ENCODE results near the gene KDM2B.
A peak's percentile ranks its signal among the peaks of the same experiment; 100 is the strongest.
"Not testable (repeated sequence)": the region's sequence is repeated elsewhere in the genome, so short reads cannot be mapped to it uniquely, and the experiment has no call there.

KDM2B gene

GRCh38 chr12:121403721-121404120, 177.1 kb downstream of the KDM2B start:
- Mint-ChIP-seq H3K4me1 (peaks cover 55% of the 10 kb centered on the region), H3K27me3 (no peaks in the 10 kb centered on the region), H3K27ac (no peak overlapping the region), H3K9me3 (no peaks in the 10 kb centered on the region), H3K4me3 (no peak overlapping the region), H3K36me3 (peaks cover 45% of the 10 kb centered on the region)
- CTCF ChIA-PET: no interaction called here
- DNase-seq: no peak

- Mint-ChIP-seq H3K4me3 (peak overlapping the region; percentile 84), H3K36me3 (peaks cover 29% of the 10 kb centered on the region), H3K27me3 (no peaks in the 10 kb centered on the region), H3K9me3 (no peaks in the 10 kb centered on the region), H3K27ac (peak overlapping the region; percentile 94), H3K4me1 (peaks cover 45% of the 10 kb centered on the region)
- DNase-seq: peak; percentile 64
- CTCF ChIA-PET: interaction anchor here (1.2 to 3.5 kb wide), 5 partner anchors 9 to 66 kb away, joined by 3 to 15 read pairs (median 6); partner anchors contain the start of gene ANAPC5
Measured at GRCh38 chr12:121400332-121401139, 180.3 kb downstream of the KDM2B start.

- CTCF ChIA-PET: interaction anchor here (1.2 to 3.5 kb wide), 4 partner anchors 8 to 65 kb away, joined by 3 to 15 read pairs (median 5); partner anchors contain the start of gene ANAPC5
- peak within 1 kb of the TSS; percentile 94 for H3K27ac Mint-ChIP-seq
- H3K36me3 Mint-ChIP-seq: peaks cover 22% of the 10 kb centered on the region
- peak within 1 kb of the TSS; percentile 84 for H3K4me3 Mint-ChIP-seq
- no peaks in the 10 kb centered on the region for H3K27me3 Mint-ChIP-seq
- DNase-seq: peak; percentile 99
- peaks cover 41% of the 10 kb centered on the region for H3K4me1 Mint-ChIP-seq
- no peaks in the 10 kb centered on the region for H3K9me3 Mint-ChIP-seq
Measured at GRCh38 chr12:121399391-121400331, 181.2 kb downstream of the KDM2B start, which contains the start of gene RNF34. Gene RNF34, plus strand, starts transcription at chr12:121400118. Its CDS starts 95 bp downstream, at chr12:121400213.

GRCh38 chr12:121398355-121398754, 182.5 kb downstream of the KDM2B start:
- H3K9me3 Mint-ChIP-seq: no peaks in the 10 kb centered on the region
- peaks cover 18% of the 10 kb centered on the region for H3K36me3 Mint-ChIP-seq
- no peaks in the 10 kb centered on the region for H3K27me3 Mint-ChIP-seq
- H3K27ac Mint-ChIP-seq: peak overlapping the region; percentile 58
- DNase-seq: no peak
- H3K4me1 Mint-ChIP-seq: peaks cover 36% of the 10 kb centered on the region
- CTCF ChIA-PET: interaction anchor here (1.1 kb wide), 1 partner anchor 49 kb away, joined by 3 read pairs; no protein-coding TSS in a partner anchor
- peak overlapping the region; percentile 84 for H3K4me3 Mint-ChIP-seq

GRCh38 chr12:121397521-121397920, 183.3 kb downstream of the KDM2B start:
- Mint-ChIP-seq H3K27me3 (no peaks in the 10 kb centered on the region), H3K36me3 (peaks cover 14% of the 10 kb centered on the region), H3K27ac (no peak overlapping the region), H3K4me3 (no peak overlapping the region), H3K4me1 (peaks cover 30% of the 10 kb centered on the region), H3K9me3 (no peaks in the 10 kb centered on the region)
- CTCF ChIA-PET: interaction anchor here (1.1 kb wide), 1 partner anchor 48 kb away, joined by 3 read pairs; no protein-coding TSS in a partner anchor
- DNase-seq: no peak

- Mint-ChIP-seq H3K9me3 (no peaks in the 10 kb centered on the region), H3K27ac (no peak overlapping the region), H3K36me3 (no peaks in the 10 kb centered on the region), H3K27me3 (no peaks in the 10 kb centered on the region), H3K4me1 (peaks cover 20% of the 10 kb centered on the region), H3K4me3 (no peak overlapping the region)
- CTCF ChIA-PET: interaction anchor here (0.9 to 1.0 kb wide), 3 partner anchors 8 to 58 kb away, joined by 4 read pairs; partner anchors contain the start of genes ANAPC5 and RNF34
- DNase-seq: no peak
Measured at GRCh38 chr12:121392325-121392716, 188.5 kb downstream of the KDM2B start.

- no peaks in the 10 kb centered on the region for H3K36me3 Mint-ChIP-seq
- H3K9me3 Mint-ChIP-seq: no peaks in the 10 kb centered on the region
- DNase-seq: peak; percentile 62
- peak overlapping the region; percentile 35 for H3K27ac Mint-ChIP-seq
- CTCF ChIA-PET: interaction anchor here (0.9 to 1.0 kb wide), 3 partner anchors 9 to 57 kb away, joined by 4 read pairs; partner anchors contain the start of genes ANAPC5 and RNF34
- peaks cover 20% of the 10 kb centered on the region for H3K4me1 Mint-ChIP-seq
- H3K27me3 Mint-ChIP-seq: no peaks in the 10 kb centered on the region
- peak overlapping the region; percentile 2 for H3K4me3 Mint-ChIP-seq
Measured at GRCh38 chr12:121391619-121392324, 189.1 kb downstream of the KDM2B start.

GRCh38 chr12:121390856-121391255, 190.0 kb downstream of the KDM2B start:
- H3K4me1 Mint-ChIP-seq: peaks cover 19% of the 10 kb centered on the region
- H3K36me3 Mint-ChIP-seq: no peaks in the 10 kb centered on the region
- no peak overlapping the region for H3K4me3 Mint-ChIP-seq
- no peaks in the 10 kb centered on the region for H3K9me3 Mint-ChIP-seq
- H3K27me3 Mint-ChIP-seq: no peaks in the 10 kb centered on the region
- CTCF ChIA-PET: no interaction called here
- no peak for DNase-seq
- H3K27ac Mint-ChIP-seq: no peak overlapping the region

- Mint-ChIP-seq H3K4me3 (no peak overlapping the region), H3K27me3 (peaks cover 14% of the 10 kb centered on the region), H3K27ac (no peak overlapping the region), H3K9me3 (no peaks in the 10 kb centered on the region), H3K36me3 (no peaks in the 10 kb centered on the region), H3K4me1 (peaks cover 19% of the 10 kb centered on the region)
- CTCF ChIA-PET: interaction anchor here (1.5 kb wide), 1 partner anchor 55 kb away, joined by 3 read pairs; no protein-coding TSS in a partner anchor
- DNase-seq: no peak
Measured at GRCh38 chr12:121388421-121388981, 192.3 kb downstream of the KDM2B start.

- peaks cover 18% of the 10 kb centered on the region for H3K27me3 Mint-ChIP-seq
- not testable (repeated sequence) for DNase-seq, H3K27ac Mint-ChIP-seq, H3K36me3 Mint-ChIP-seq, H3K4me1 Mint-ChIP-seq, H3K4me3 Mint-ChIP-seq, H3K9me3 Mint-ChIP-seq
- CTCF ChIA-PET: interaction anchor here (1.0 kb wide), 1 partner anchor 40 kb away, joined by 3 read pairs; no protein-coding TSS in a partner anchor
Measured at GRCh38 chr12:121384891-121385290, 195.9 kb downstream of the KDM2B start.

- H3K36me3 Mint-ChIP-seq: no peaks in the 10 kb centered on the region
- H3K4me3 Mint-ChIP-seq: no peak overlapping the region
- CTCF ChIA-PET: no interaction called here
- H3K27me3 Mint-ChIP-seq: peaks cover 21% of the 10 kb centered on the region
- no peaks in the 10 kb centered on the region for H3K9me3 Mint-ChIP-seq
- DNase-seq: no peak
- peaks cover 4% of the 10 kb centered on the region for H3K4me1 Mint-ChIP-seq
- no peak overlapping the region for H3K27ac Mint-ChIP-seq
Measured at GRCh38 chr12:121383601-121384021, 197.2 kb downstream of the KDM2B start.

- Mint-ChIP-seq H3K27ac (no peak overlapping the region), H3K4me1 (no peaks in the 10 kb centered on the region), H3K4me3 (no peak overlapping the region), H3K9me3 (peaks cover under 1% of the 10 kb centered on the region), H3K36me3 (no peaks in the 10 kb centered on the region), H3K27me3 (peaks cover 28% of the 10 kb centered on the region)
- no peak for DNase-seq
- CTCF ChIA-PET: no interaction called here
Measured at GRCh38 chr12:121379945-121380344, 200.9 kb downstream of the KDM2B start.

Measured in activated naive CD4-positive, alpha-beta T cell treated with anti-CD3 and anti-CD28 coated beads, Interleukin-2, amount 10 ng/mL, durations not matched to agents 7 days and 5 days (primary cell).